Stimulated activated CD8-positive, alpha-beta memory T cell treated with anti-CD3 and anti-CD28 coated beads, Interleukin-2, amount 100 ng/mL, for 48 hours (primary cell): ENCODE measurements around the gene DNAAF8.
A peak's percentile ranks its signal among the peaks of the same experiment; 100 is the strongest.

Experiments used
- DNase-seq, 2 donors: peaks; one replicate each; pipeline ENCODE4 v3.0.0-alpha.2; 2020; ENCODE audit warnings: low read depth in 2 of 2

DNAAF8 gene

DNA sequence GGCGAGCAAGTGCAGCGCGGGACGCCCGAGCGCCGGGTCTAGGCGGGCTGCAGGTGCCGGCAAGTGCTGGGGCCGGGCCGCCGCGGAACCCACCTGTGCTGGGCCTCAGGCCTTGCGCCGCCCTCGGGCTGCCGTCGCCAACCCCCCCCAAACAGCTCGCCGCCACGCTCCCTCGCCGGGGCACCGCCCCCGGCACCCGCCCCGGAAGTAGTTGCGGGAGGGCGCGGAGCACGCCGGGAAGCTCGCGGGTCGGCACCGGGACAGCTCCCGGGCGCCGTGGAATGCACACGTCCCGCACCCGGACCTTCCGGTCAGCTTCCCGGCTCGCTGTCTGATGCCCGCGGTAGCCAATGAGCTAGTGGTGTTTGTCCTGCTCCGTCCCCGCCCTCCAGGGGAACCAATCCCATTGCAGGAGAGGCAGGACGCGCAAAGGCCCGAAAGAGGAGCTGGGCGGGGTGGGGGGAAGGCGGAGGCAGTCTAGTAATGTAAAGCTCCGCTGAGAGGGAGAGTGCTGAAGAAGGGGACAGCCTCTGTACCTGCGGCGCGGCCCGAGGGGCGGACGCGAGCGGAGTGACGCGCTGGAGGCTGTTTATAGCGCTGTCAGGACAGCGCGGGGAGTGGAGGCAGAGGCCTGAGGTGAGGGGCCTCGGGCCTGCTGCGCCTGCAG, at the start of gene DNAAF8, which contains the start of gene ANKS3:
TSS of gene DNAAF8 (plus strand) at position 475 of the 667 bp plus-strand sequence. CDS start 1,978 bp downstream, outside the sequence.
TSS of gene ANKS3 (minus strand) at position 209 of the 667 bp plus-strand sequence. CDS start 4,122 bp downstream, outside the sequence.
- DNase-seq = peak; percentile 71 to 76

DNA sequence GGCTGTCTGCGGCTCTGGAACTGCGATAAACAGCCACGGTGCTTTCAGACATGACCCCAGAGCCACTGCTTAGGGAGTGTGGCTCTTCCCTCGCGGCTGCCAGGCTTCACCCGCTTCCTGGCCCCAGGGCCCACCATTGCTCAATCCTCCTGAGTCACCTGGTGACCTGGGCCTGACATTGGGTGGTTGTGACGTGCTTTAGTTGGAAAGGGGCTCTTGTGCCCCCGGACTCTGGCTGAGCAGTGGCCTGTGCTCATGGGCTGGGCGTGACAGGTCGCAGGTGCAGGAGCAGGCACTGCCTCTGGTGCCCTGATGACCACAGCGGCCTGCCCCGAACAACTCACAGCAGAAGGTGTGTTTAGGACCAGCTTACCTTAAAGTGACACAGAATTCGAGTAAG, 49.6 kb upstream of the DNAAF8 start:
- DNase-seq = no peak

DNA sequence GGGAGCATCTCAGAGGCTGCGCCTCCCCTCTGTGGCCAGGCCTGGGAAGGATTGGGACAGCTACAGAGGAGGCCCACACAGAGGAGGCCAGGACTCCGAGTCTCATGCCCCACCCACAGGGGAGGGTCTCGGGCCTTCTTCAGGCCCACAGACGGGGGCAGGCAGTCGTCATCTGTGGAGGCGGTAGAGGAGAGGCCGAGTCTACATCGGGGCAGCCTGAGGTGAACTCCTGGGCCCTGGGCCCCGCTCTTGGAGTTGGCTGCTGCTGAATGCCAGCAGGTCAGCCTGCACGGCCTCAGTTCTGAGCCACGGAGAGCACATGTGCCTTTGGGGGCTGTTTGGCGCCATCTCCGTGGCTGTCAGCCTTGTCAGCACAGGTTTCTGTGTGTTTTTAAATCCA, 49.0 kb upstream of the DNAAF8 start:
- no peak for DNase-seq

DNA sequence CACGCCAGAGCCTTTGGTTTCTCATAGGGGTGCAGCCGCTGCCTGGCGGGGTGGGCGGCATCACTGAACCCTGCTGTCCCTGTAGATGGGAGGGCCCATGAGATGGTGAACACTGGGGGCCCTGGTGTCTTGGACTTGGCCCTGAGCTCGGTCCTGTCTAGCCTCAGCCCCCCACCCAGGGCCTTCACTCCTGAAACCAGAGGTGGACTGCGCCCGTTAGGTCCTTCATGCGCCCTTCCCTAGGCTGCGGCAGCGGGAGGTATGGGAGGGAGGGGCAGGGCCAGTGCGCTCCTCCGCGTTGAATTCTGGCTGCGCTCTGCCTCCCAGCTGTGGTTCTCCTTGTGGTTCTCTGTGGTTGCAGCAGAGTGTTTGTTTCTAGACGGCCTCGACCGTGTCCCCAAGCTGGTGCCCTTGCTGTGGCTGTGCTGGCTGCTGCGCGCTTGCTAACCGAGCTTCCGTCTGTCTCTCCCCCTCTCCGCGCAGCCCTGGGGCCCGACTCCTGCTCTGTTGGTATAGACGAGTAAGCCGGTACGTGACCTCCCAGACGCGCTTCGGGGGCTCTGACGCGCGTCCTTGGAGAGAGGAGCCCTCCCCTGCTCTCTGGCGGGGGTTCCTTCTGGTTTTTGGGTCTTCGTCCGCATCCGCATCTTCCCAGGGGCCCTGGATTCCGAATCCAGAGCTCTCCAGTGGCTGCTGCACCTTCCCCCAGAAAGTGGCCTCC, 48.4 kb upstream of the DNAAF8 start:
- DNase-seq = no peak

DNA sequence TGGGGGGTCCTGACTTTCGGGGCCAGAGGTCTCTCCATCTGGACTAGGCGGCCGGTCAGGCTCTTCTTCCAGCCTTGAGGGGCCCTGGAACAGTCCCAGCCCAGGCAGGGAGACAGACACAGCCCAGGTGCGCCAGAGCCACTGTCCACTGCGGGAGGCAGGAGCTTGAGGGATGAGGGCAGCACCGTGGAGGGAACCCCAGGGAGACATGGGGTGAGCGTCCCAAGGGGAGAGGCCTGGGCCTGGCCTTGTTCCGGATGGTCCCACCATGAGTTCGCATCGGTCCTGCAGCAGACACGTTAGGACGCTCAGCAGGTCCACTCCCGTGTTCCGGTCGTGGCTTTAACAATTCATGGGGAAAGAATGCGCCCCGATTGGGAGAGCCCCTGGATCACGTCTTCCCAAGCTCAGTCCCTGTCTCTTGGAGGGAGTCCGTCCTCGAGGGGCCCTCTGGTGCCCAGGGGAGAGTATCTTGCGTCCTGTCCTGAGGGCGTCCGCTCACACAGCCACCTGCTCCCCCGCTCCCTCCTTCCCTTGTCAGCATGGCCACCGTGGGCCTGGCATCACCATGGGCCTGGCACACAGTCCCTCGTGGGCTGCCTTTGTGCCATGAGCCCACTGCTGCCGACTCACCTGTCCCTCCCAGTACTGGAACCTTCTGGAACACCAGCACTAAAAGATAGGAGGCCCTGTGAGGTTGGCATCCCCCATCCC, 47.7 kb upstream of the DNAAF8 start:
- no peak for DNase-seq

DNA sequence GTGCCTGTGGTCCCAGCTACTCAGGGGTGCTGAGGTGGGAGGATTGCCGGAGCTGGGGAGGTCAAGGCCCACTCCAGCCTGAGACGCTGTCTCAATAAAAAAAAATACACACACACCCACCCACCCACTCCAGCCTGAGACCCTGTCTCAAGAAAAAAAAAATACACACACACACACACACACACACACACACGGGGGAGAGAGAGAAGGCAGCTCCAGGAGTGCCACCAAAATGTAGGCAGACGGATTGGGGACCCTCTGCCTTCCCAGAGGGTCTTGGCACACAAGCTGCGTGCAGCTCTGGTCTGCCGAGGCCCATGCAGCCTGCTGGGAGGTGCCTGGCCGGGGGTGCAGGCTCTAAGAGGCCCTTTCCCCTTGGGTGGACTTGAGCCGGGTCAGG, 46.9 kb upstream of the DNAAF8 start:
- DNase-seq = no peak

DNA sequence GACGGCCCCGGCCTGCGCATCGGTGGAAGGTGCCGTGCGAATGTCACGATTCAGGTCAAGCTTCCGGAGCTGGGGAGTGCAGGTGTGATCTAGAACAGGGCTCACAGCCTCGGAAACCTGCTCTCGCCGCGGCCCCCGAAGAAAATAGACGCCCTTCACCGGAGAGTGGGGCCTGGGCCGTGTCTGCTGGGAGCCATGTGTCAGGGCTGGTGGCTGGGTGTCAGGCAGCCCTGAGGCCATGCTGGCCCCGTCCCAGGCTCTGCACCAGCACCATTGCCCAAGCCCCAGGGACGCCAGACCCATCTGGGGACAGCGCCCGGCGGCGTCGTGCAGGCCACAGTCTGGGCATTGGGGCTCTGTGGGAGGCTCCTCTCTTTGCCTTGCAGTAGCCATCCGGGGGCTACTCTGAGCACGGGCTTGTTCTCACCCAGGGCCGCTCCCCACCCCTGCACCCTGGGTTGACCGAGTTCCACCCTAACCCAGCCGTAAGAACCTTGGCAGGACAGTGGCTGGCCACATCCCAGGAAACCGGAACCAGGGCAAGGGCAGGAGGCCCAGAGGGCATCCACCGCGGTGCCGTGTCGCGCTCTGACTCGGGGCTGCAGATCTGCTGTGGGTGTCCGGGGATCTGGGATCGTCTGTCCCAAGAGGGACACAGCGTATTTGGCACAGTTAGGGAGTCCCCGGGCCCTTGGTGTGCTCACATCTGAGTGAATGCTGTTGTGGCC, 46.2 kb upstream of the DNAAF8 start:
- no peak for DNase-seq

DNA sequence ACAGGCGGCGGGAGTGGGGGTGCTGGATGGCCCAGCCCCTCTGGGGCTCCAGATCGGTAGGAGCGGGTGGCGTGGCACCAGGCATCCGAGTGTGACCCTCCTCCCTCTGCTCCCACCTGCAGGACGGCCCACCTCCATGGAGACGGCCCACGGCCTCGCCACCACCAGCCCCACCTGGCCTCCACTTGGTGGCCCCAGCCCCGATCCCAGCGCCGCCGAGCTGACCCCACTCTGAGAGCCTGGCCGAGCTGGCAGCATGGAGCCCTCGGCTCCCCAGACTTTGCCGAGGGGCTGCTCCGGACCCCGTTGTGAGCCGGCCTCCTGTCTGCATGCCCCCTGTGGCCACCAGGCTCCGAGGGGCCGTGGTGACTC, 45.7 kb upstream of the DNAAF8 start:
- no peak for DNase-seq

DNA sequence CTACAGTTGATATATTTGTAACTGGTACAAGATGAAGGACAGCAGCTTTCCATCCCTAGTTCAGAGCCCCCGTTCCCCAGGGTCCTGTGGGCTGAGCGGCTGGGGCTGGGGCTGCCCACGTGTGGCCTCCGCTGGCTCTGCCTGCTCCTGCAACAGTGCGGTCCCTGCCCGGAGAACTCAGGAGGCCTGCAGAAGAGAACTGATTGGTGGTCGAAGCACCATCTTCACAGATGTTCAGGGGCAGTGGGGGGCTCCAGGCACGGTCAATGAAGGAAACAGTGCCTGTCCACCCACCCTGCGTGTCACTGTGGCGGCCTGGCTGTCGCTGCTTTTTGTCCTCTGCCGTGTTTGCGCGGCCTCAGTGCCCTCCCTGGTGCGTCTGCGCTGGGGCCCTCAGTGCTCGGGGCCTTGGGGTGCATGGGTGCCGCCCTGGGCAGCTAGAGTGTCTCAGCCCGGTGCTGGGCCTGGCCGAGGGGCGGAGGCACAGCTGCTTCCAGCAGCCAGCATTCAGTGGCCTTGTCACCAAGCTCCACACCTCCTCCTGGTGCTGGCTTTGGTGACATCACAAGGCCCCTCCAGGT, 45.2 kb upstream of the DNAAF8 start:
- no peak for DNase-seq

DNA sequence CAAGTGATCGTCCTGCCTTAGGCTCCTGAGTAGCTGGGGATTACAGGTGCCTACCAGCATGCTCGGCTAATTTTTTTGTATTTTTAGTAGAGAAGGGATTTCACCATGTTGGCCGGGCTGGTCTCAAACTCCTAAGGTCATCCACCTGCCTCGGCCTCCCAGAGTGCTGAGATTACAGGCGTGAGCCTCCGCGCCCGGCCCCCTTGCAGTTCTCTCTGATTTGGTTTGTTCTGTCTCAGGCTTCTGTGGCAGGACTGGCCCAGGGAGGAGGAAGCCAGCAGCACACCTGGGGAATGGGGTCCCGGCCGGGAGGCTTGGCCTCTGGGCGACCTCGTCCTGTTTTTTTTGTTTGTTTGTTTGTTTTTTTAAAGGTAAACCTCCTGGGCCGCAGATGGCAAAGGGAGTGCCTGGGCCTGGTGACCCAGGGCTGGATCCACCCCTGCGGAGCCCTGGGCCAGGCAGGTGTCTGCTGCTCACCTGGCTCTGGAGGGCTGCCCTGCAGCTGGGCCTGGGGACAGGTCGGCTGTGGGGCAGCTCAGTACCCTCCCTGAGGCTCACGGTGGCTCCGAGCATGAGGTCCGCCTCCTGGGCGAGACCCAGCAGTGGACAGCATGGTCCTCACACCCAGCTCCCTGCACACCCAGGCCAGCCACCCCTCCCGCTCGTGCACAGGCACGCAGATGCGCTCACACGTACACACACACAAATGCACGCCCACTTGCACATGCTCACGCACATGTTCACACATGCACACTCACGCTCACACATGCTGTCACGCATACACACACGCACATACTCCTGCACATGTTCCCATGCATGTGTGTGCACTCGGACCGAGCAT, 44.3 kb upstream of the DNAAF8 start:
- no peak for DNase-seq

DNA sequence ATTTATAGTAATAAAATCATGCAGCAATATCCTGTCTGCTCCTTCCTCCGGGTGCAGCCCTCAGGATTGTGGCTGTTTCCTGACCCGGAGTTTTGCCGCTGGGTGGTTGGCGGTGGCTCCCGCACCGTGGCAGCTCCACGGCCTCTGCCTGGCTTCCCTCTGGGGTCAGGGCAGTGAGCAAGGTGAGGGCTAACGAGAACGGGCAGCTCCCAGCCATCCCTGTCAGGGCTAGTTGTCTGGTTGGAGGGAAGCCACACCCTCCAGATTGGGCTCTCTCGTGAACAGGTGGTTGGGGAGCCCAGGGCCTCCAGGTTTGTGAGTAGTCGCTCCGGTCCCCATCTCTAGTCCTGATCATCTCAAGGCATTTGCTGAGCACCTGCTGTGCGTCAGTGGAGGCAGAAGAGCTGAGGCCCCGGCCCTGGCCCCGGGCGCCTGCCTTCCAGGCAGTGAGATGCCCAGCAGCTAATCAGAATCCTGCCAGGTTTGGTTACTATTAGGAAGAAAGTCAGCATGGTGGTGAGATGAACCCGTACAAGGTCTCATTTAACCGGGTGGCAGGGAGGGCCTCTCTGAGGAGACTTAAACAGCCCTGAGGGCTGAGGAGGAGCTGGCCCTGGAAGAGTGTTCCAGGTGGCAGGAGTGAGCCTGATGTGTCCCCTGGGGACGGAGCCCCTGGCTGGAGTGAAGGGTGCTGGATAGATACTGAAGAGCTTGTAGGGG, 43.2 kb upstream of the DNAAF8 start:
- DNase-seq = no peak

DNA sequence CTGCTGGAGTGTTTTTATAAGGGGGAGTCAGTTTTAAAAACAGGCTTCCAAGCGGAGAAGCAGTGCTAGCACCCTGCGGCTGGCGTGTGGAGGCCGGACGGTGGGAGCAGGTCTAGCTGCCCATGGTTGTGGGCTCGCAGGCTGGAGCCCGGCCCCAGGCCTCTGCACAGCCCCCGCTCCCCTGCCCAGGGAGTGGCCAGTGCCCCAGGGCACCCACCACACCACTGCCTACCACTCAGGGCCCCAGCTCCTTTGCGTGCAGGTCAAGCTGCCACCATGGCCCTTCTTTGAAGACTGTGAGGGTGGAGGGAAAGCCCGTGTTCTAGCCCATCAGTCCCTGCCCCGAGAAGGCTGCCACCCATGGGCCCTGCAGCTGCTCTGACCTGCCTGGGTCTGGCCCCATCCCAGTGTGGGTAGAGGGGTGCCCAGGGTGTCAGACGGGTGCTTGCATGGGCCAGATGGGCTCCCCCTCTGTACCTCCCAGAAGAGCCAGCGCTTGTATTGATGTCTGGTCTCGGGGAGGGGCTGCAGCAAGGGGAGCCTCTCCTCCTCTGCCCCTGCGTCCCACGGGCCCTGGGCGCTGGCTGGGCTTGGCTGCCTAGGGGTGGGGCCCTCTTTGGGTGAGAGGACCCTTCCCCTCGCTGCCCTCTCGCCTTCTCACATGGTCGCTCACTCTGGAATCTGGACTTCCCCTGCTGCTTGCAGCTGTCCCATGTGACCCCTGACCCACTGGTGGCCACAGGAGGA, 42.5 kb upstream of the DNAAF8 start:
- no peak for DNase-seq

DNA sequence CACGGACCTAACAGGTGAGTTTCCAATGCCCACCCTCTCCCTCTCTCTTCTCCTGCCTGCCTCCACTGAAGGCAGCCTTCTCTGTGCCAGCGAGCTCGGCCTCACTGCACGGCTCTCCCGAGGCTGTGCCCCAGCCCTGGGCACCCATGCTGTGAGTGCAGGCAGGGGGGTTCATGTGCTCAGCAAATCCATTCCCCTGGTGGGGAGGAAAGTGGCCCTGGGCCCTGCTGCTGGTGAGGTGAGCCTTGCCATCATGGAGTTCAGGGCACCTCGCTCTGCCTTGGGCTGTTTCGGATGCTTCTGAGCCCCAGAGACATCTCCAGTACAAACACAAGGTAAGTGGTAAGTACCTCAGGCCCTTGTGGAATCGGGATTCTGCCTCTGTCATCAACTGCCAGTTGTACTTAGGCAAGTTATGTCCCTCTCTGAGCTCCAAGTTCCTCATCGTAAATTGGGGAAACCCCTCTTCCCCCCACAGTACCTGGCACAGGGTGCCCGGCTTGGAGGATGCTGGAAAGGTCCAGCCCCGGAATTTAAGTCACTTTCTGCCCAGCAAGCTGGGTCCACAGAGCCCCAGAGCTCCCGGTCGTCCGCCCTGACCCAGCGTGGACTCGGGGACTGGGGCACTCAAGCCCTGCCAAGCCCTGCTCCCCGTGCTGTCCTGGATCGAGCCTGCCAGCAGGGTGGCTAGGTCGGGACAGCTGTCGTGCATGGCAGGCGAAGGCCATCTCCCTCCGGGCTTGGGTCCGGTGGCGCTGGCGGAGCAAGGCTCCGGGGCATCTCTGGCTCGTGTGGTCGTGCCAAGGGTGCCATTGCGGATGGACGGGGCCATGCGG, 41.7 kb upstream of the DNAAF8 start:
- DNase-seq = no peak

DNA sequence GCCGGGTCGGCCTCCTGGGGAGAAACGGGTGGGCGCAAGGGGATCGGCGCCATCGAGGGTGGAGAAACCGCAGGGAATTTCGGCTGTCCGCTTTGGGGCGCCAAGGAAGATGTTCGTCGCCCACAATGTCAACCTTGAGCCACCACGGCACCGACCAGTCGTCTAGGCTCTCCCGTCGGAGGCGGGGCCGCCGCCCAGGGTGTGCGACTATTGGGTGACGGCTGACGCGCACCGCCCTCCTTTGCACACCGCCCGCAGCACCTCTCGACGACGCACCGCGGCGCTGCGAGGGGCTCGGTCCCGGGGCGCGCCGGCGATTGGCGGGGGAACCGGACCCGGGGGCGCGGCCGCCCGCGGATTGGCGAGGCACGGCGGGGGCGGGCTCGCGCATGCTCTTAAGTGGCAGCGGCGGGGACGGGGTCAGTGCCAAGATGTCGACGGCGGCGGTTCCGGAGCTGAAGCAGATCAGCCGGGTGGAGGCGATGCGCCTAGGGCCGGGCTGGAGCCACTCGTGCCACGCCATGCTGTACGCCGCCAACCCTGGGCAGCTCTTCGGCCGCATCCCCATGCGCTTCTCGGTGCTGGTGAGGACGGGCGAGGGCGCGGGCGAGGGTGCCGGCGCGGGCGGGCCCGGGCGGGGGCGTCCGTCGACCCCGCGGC, 40.9 kb upstream of the DNAAF8 start, which contains the start of gene NUDT16L1:
TSS of gene NUDT16L1 (plus strand) at position 267 of the 660 bp plus-strand sequence. CDS start at position 432, 165 bp downstream.
- DNase-seq = peak; percentile 95 to 98

DNA sequence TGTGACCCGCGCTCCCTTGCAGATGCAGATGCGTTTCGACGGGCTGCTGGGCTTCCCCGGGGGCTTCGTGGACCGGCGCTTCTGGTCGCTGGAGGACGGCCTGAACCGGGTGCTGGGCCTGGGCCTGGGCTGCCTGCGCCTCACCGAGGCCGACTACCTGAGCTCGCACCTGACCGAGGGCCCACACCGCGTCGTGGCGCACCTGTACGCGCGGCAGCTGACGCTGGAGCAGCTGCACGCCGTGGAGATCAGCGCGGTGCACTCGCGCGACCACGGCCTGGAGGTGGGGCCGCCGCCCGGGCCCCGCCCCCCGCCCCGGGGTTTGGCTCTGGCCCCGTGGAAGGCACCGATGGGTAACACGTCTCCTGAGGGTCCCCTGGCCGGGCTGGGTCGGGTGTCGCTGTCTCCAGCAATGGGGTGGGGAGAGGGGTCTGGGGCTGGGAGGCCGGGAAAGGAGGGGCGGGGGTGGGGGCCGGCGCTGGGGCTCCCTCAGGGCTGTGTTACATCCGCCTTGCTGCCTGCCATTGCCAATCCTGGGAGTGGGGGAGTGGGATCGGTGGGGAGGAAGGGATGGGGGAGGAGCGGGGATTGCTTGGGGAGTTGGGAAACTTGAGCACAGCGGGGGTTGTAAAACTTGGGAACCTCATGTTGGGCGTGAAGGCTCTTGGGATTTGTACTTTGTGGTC, 40.2 kb upstream of the DNAAF8 start:
- DNase-seq = peak in 1 of 2 donors; percentile 32

DNA sequence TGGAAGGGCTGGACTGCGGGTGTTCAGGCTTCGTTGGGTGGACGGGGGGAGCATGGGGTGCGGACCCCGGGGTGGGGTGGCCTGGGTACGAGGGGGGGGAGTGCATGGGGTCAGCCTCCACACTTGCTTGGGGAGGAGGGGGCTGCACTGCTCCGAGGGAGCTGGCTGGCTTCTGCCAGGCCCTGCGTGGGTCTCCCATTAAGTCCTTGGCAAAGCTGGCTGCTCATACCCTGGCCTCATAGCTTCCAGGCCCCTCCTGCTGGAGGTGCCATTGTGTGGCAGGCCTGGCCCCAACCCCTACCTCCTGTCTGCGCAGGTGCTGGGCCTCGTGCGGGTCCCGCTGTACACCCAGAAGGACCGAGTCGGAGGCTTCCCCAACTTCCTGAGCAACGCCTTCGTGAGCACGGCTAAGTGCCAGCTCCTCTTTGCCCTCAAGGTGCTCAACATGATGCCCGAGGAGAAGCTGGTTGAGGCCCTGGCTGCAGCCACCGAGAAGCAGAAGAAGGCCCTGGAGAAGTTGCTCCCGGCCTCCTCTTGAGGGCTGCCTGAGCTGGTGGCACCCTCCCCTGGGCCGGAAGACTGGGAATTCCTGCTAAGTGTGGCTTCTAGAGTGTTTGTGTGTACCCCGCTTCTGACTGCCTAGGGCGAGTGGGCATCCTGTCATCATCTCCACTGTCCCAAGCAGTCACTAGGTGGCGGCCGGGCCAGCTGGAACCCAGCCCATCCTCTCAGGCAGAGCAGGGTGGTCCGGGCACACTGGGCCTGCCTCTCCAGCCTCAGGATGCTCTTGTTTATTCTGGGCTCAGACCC, 39.5 kb upstream of the DNAAF8 start:
- no peak for DNase-seq
